HG02642 (cell line): ENCODE data around the gene MAP2K2.

Source experiments
- ATAC-seq: cut with Tn5 transposase; IDR thresholded peaks from one replicate; pipeline ENCODE4 v1.9.1; 2021; ENCODE audit warnings: mild to moderate bottlenecking; ENCODE audit not compliant: unreplicated experiment, poor library complexity

The MAP2K2 gene

DNA sequence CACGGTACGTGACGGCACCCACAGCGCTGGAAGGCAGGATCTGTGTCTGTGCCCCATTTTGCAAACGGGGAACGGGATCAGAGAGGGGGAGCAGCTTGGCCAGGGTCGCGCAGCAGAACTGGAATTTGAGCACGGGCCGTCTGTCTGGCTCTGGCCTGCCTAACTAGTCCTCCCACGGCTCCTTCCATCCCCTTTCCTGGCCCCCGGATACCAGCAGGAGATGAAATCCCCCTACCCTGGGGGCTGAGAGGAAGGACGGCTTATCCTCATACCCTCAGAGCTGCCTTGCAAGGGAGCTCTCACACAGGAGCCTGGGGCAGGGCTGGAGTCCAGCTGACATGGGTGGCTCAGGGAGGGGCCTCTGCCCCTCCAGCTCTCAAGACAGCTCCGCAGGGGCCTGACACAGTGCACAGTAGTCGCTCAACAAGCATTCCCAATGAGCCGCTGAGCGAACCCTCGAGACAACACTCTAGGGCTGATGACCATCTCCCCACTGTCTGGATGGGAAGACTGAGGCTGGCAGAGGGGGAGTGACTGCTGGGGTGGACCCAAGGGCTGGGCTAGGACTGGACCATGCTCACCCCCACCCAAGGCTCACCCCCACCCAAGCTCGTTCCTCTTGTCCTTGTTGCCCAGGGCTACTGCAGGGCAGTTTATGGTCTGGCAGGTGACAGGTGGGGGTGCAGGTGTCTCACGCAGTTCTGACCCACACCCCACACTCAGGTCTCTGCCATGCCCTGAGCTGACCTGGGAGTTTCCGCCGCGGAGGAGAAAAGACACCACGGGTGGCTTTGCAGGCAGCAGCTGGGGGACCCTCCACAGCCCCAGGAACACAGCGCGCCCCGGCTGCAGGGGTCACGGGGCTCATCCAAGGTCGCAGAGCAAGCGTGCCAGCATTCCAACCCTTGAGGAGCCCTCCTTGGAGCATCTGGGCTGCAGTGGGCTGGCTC is 61.2 kb downstream of the MAP2K2 start:
- ATAC-seq, result no peak

DNA sequence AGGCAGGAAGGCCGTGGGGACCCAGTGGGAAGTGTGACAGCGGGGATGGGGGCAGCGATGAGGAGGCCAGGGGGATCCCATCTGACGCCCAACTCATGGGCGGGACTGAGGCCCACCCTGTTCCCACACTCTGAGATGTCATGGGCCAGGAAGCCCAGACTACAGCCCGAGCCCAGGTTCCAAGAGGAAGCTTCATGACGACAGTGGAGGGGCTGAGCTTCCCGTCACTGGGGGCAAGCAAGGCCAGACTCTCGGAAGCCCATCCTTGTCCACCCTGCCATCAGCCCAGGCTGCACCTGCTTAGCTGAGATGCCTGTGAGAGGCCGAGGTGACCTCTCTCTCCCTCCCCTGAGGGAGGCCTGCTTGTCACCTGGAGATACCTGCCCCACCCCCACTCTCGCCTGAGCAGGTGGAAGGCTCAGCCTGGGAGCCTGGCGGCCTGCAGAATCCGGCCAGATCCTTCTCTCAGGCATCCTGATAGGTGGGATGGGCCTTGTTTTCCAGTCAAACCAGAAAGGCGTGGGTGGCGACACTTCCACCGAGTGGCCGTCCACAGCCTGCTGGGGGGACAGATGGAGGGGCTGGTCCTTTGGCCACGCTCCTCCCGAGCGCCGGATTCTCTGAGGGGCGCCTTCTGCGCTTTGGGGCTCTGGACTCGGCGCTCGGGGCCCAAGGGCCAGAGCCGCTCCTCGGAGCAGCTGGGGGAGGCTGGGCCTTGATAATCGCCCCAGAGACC is 62.1 kb downstream of the MAP2K2 start:
- ATAC-seq, result no peak

GRCh38 chr19:4061178-4061682 is 62.7 kb downstream of the MAP2K2 start:
- no peak for ATAC-seq

GRCh38 chr19:4060621-4061177 is 63.2 kb downstream of the MAP2K2 start:
- no peak for ATAC-seq

- no peak for ATAC-seq
These were observed 63.9 kb downstream of the MAP2K2 start for GRCh38 chr19:4059891-4060620.

GRCh38 chr19:4059453-4059871 is 64.5 kb downstream of the MAP2K2 start:
- ATAC-seq, result no peak

DNA sequence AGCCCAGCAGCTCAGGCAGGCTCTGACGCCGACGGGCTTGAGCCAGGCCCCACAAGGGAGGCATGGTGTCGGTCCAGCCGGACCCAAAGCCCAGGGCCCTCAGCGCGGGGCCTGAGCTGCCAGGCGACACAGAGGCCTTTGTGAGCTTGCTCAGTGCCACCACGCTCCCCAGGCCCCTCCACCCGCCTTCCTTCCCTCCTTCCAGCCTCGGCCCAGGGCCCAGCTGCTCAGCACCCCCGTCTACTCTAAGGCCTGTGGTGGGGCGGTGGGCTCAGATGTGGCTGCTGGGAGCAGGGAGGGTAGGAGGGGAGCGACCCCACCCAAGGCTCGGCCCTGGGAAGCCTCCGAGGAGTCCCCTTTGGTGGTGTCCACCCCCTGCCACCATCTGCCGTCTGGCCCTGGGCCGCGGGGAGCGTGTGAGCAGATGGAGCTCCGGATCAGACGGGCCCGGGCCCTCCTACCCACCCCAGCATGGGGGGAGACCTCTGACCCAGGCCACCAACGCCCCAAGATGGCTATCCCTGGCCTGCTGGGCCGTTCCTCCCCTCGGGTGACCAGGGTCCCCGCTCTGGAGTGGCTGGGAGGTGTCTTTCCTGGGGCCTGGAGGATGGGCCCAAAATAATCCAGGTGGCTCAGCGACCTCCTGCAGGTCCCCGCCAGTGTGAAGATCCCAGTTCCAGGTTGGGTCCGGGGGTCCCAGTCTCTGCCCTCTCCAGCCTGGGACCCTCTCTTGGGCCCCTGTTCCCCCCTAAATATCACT is 65.0 kb downstream of the MAP2K2 start:
- ATAC-seq, result no peak

DNA sequence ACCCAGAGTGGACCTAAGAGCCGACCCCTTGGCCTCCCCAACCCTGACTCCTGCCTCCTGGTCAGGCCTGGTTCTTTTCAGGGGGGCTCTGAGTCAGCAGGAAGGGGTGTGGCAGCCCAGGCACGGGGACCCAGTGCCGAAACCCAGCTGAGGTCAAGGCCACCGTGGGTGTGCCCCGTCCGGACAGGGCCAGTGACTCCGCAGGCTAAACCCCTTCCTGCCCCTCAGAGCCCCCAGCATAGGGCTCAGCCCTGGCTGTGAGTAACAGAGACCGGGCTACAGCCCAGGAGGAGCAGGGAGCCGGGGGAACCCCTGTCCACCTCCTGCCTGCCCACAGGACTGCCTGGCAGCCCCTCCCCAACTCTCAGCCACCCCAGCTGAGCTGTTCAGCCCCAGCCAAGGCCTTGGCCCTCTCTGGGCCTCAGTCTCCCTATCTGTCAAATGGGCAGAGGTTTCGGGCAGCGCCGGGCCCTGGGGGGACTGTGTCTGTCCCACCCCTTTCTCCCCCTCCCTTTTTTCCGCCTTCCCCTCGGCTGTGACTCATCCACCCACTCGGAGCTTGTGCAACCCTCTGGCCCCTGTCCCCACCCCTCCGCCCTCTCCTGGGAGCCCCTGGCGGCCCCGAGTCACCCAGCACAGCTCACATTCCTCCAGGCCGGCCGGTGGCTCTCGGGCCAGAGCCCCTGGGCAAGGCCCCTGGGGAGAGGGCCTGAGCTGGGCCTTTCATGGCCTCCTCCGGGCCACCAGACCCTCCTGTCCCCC is 65.8 kb downstream of the MAP2K2 start:
- no peak for ATAC-seq

- no peak for ATAC-seq
These were observed 68.7 kb downstream of the MAP2K2 start for GRCh38 chr19:4055209-4055552.

DNA sequence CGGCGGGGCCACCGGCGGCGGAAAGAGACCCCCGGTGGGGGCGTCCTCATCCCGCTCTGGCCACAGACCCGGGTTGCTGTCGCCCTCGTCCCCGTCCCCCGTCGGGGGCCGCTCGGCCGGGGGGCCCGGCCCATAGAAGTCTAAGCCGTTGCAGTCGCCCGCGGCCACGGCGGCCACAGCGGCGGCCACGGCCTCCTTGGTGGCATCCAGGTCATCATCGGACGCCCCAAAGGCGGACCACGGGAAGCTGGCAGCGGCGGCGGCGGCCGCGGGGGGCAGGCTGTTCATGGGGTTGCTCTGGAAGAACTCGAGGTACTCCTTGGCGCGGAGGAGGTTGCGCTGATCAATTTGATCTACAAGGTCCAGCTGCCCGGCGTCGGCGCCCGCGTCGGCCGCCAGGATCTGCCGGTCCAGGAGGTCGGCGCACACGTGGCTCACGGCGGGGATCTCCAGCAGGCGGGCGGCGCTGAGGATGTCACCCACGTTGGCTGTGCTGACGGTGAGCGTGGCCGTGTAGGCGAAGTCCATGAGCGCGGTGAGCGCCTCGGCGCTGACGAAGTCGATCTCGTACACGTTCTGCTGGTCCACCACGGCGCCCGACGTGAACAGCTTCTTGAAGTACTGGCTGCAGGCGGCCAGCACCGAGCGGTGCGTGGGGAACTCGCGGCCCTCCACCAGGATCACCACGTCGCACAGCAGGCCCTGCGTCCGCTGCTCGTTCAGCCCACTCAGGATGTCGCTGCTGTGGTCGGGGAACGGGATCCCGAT is 69.3 kb downstream of the MAP2K2 start:
- ATAC-seq, result no peak

DNA sequence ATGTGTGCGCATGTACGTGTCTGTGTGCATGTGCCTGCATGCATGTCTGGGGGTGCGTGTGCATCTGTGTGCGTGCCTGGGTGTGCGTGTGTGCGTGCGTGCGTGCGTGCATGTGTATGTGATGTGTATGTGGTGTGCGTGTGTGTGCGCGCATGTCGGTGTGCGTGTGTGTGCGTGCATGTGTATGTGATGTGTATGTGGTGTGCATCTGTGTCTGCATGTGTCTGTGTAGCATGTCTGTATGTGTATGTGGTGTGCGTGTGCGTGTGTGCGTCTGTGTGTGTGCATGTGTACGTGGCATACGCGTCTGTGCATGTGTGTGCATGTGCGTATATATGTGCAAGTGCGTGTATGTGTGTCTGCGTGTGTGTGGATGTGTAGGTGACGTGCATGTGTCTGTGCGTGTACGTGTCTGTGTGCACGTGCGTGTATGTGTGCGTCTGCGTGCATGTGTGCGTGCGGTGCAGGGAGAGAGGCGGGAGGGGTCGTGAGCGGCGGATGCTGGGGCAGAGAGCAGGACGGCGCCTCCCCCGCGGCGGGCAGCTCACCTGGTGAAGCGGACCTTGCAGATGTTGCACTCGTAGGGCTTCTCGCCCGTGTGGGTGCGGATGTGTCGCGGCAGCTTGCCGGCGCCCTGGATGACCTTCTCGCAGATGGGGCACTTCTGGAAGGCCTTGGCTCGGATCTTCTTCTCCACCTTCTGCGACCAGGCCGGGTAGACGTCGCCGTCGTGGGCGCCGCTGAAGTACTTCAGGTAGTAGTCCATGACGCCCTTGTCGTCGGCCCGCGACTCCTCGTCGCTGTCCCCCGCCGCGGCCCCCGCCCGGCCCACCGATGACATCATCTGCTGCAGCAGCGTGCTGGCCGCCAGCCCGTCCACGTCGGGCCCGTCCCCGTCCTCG is 70.2 kb downstream of the MAP2K2 start:
- no peak for ATAC-seq

- no peak for ATAC-seq
These were observed 70.9 kb downstream of the MAP2K2 start for GRCh38 chr19:4052993-4053422.

- no peak for ATAC-seq
These were observed 71.6 kb downstream of the MAP2K2 start for GRCh38 chr19:4052114-4052992.

GRCh38 chr19:4051175-4052101 is 72.5 kb downstream of the MAP2K2 start:
- no peak for ATAC-seq

DNA sequence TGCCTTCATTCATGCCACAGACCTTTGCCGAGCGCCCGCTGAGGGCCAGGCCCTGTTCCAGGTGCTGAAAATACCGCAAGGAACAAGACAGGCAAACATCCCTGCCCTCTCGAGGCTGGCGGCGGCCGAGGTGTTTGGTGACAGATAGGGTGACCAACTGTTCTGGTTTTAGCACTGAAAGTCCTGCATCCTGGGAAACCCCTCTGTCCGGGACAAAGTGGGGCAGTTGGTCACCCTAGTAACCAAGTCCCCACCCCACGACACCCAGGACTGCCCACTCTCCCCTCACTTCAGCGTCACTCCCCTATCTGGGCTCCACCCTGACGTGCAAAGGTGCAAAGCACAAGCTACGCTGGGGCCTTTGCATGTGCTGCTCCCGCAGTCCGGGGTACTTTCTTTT is 74.5 kb downstream of the MAP2K2 start:
- ATAC-seq, result no peak
